Measurements from ENCODE around the gene NDUFA3. TPM values are rescaled to one million over a fixed set of nuclear protein-coding genes. Genes with fewer than 3 reads are reported as not detected.

The NDUFA3 gene
- total RNA-seq, 1 experiment from 2014 or later: 144 TPM

GRCh38 chr19:54077334-54077733 lies 25.3 kb upstream of the NDUFA3 start:
- POLR2A ChIA-PET (ENCODE audit: low non-redundant PET): no interaction called here
- Histone ChIP-seq H3K36me3 (ENCODE audit: insufficient read depth, low read length, poor library complexity, severe bottlenecking) (no peaks in the 10 kb centered on the region), H3K9me3 (ENCODE audit: low read depth, low read length, poor library complexity, severe bottlenecking) (peaks cover 6% of the 10 kb centered on the region), H3K4me3 (ENCODE audit: low read depth, low read length, poor library complexity, severe bottlenecking) (no peak overlapping the region), H3K4me1 (ENCODE audit: insufficient read depth, low read length, poor library complexity, severe bottlenecking) (no peaks in the 10 kb centered on the region), H3K27ac (ENCODE audit: low read depth, low read length, poor library complexity, severe bottlenecking) (no peak overlapping the region), H3K27me3 (replicated peaks; ENCODE audit: insufficient read depth, low read depth, low read length, poor library complexity) (no peaks in the 10 kb centered on the region)
- CTCF ChIA-PET: no interaction called here
- intact Hi-C loops (cut with micrococcal nuclease; ENCODE audit: unreplicated experiment): no loop called here
- no peak for TF ChIP-seq CTCF (conservative IDR thresholded peaks at IDR 0.05; ENCODE audit: low read depth, low read length)
- no peak for TF ChIP-seq EZH2 (IDR thresholded peaks at IDR 0.05; ENCODE audit: borderline replicate concordance, low read depth, low read length, poor library complexity, severe bottlenecking)
- no TSS peak for BruUV-seq (replicated peaks)
- no peak for DNase-seq (ENCODE audit: low spot score)

GRCh38 chr19:54081032-54081431 lies 21.6 kb upstream of the NDUFA3 start, which contains the start of gene TARM1:
TSS of gene TARM1 (minus strand) at chr19:54081365. CDS start at chr19:54081340, 25 bp downstream.
- CTCF ChIA-PET: no interaction called here
- Histone ChIP-seq H3K4me1 (ENCODE audit: insufficient read depth, low read length, poor library complexity, severe bottlenecking) (no peaks in the 10 kb centered on the region), H3K9me3 (ENCODE audit: low read depth, low read length, poor library complexity, severe bottlenecking) (peaks cover 6% of the 10 kb centered on the region), H3K4me3 (ENCODE audit: low read depth, low read length, poor library complexity, severe bottlenecking) (no peak within 1 kb of the TSS), H3K27me3 (replicated peaks; ENCODE audit: insufficient read depth, low read depth, low read length, poor library complexity) (no peaks in the 10 kb centered on the region), H3K36me3 (ENCODE audit: insufficient read depth, low read length, poor library complexity, severe bottlenecking) (no peaks in the 10 kb centered on the region), H3K27ac (ENCODE audit: low read depth, low read length, poor library complexity, severe bottlenecking) (no peak within 1 kb of the TSS)
- no peak for TF ChIP-seq CTCF (conservative IDR thresholded peaks at IDR 0.05; ENCODE audit: low read depth, low read length)
- BruUV-seq (replicated peaks): no TSS peak
- DNase-seq (ENCODE audit: low spot score): no peak
- intact Hi-C loops (cut with micrococcal nuclease; ENCODE audit: unreplicated experiment): no loop called here
- POLR2A ChIA-PET (ENCODE audit: low non-redundant PET): no interaction called here

- DNase-seq (ENCODE audit: low spot score): no peak
- ChIA-PET CTCF (no interaction called here), POLR2A (ENCODE audit: low non-redundant PET) (no interaction called here)
- no peak overlapping the region for H3K4me3 ChIP-seq (ENCODE audit: low read depth, low read length, poor library complexity, severe bottlenecking)
- TF ChIP-seq CTCF (conservative IDR thresholded peaks at IDR 0.05; ENCODE audit: low read depth, low read length): no peak
- TF ChIP-seq EZH2 (IDR thresholded peaks at IDR 0.05; ENCODE audit: borderline replicate concordance, low read depth, low read length, poor library complexity, severe bottlenecking): no peak
- BruUV-seq (replicated peaks): no TSS peak
- no peaks in the 10 kb centered on the region for H3K27me3 ChIP-seq (replicated peaks; ENCODE audit: insufficient read depth, low read depth, low read length, poor library complexity)
- peaks cover 6% of the 10 kb centered on the region for H3K9me3 ChIP-seq (ENCODE audit: low read depth, low read length, poor library complexity, severe bottlenecking)
- intact Hi-C loops (cut with micrococcal nuclease; ENCODE audit: unreplicated experiment): no loop called here
- no peaks in the 10 kb centered on the region for H3K4me1 ChIP-seq (ENCODE audit: insufficient read depth, low read length, poor library complexity, severe bottlenecking)
- H3K36me3 ChIP-seq (ENCODE audit: insufficient read depth, low read length, poor library complexity, severe bottlenecking): no peaks in the 10 kb centered on the region
- H3K27ac ChIP-seq (ENCODE audit: low read depth, low read length, poor library complexity, severe bottlenecking): no peak overlapping the region
Measured at GRCh38 chr19:54084410-54084809, 18.2 kb upstream of the NDUFA3 start.
